ENCODE results near the gene CRABP2. TPM values are rescaled to one million over a fixed set of nuclear protein-coding genes. Genes with fewer than 3 reads are reported as not detected.

CRABP2 gene
- total RNA-seq, 1 donor from 2014 or later = 1.4 TPM

GRCh38 chr1:156668801-156669637 lies 36.4 kb downstream of the CRABP2 start:
- no peak for DNase-seq (ENCODE audit: low read depth)

- DNase-seq (ENCODE audit: low read depth) = no peak
These were observed 37.2 kb downstream of the CRABP2 start for GRCh38 chr1:156667968-156668709.

GRCh38 chr1:156667610-156667967 lies 37.8 kb downstream of the CRABP2 start:
- no peak for DNase-seq (ENCODE audit: low read depth)

GRCh38 chr1:156666862-156667609 lies 38.3 kb downstream of the CRABP2 start:
- DNase-seq (ENCODE audit: low read depth) = no peak

- DNase-seq (ENCODE audit: low read depth) = no peak
These were observed 39.8 kb downstream of the CRABP2 start for GRCh38 chr1:156665539-156665938.

GRCh38 chr1:156664767-156665411 lies 40.5 kb downstream of the CRABP2 start:
- no peak for DNase-seq (ENCODE audit: low read depth)

GRCh38 chr1:156664046-156664766 lies 41.2 kb downstream of the CRABP2 start:
- no peak for DNase-seq (ENCODE audit: low read depth)

- no peak for DNase-seq (ENCODE audit: low read depth)
These were observed 42.2 kb downstream of the CRABP2 start for GRCh38 chr1:156663178-156663577.

- no peak for DNase-seq (ENCODE audit: low read depth)
These were observed 42.7 kb downstream of the CRABP2 start for GRCh38 chr1:156662800-156663055.

- DNase-seq (ENCODE audit: low read depth) = no peak
These were observed 43.2 kb downstream of the CRABP2 start for GRCh38 chr1:156662005-156662799.

GRCh38 chr1:156660752-156661112 lies 44.7 kb downstream of the CRABP2 start:
- DNase-seq (ENCODE audit: low read depth) = no peak

GRCh38 chr1:156659988-156660751 lies 45.2 kb downstream of the CRABP2 start:
- DNase-seq (ENCODE audit: low read depth) = peak; percentile 89

GRCh38 chr1:156659661-156659987 lies 45.8 kb downstream of the CRABP2 start:
- no peak for DNase-seq (ENCODE audit: low read depth)

- DNase-seq (ENCODE audit: low read depth) = no peak
These were observed 46.3 kb downstream of the CRABP2 start for GRCh38 chr1:156658945-156659574.

- no peak for DNase-seq (ENCODE audit: low read depth)
These were observed 46.9 kb downstream of the CRABP2 start for GRCh38 chr1:156658496-156658895.

- no peak for DNase-seq (ENCODE audit: low read depth)
These were observed 47.6 kb downstream of the CRABP2 start for GRCh38 chr1:156657741-156658319.

- peak; percentile 19 for DNase-seq (ENCODE audit: low read depth)
These were observed 48.3 kb downstream of the CRABP2 start for GRCh38 chr1:156656806-156657740.

- no peak for DNase-seq (ENCODE audit: low read depth)
These were observed 49.4 kb downstream of the CRABP2 start for GRCh38 chr1:156655904-156656516.
